ENCODE results near the gene GTF2F1. TPM values are rescaled to one million over a fixed set of nuclear protein-coding genes. Genes with fewer than 3 reads are reported as not detected.

The GTF2F1 gene
- total and polyA plus RNA-seq, 7 donors: 34.9 to 78.3 (median 48.2) TPM

GRCh38 chr19:6374161-6374709 is 18.7 kb downstream of the GTF2F1 start:
- Histone ChIP-seq H3K9me3 (no peaks in the 10 kb centered on the region), H3K27me3 (no peaks in the 10 kb centered on the region), H3K36me3 (peaks cover 0 to 25% (median 5%) of the 10 kb centered on the region in 4 donors), H3K4me1 (peaks cover 4 to 29% (median 21%) of the 10 kb centered on the region in 4 donors), H3K4me3 (peak overlapping the region in 2 of 4 donors; percentile 62 to 80), H3K27ac (peak overlapping the region; percentile 95 to 100 (median 100))
- TF ChIP-seq EP300 (IDR thresholded peaks at IDR 0.05) (no peak), POLR2AphosphoS5 (IDR thresholded peaks at IDR 0.05) (no peak), CTCF (IDR thresholded peaks at IDR 0.05) (no peak), POLR2A (IDR thresholded peaks at IDR 0.05) (no peak)
- DNase-seq: peak; percentile 77
- intact Hi-C loops (cut with DNase I): loop anchor here (5.0 to 10.0 kb wide), 2 partner anchors 53 to 691 kb away; partner anchors contain the start of gene ZNF557
- WGBS, 2 donors: 86 to 87% methylated on average over 29 of the region's 29 CpGs

- Histone ChIP-seq H3K27me3 (no peaks in the 10 kb centered on the region), H3K4me3 (peak overlapping the region; percentile 30 to 95 (median 71)), H3K9me3 (no peaks in the 10 kb centered on the region), H3K4me1 (peaks cover 4 to 29% (median 21%) of the 10 kb centered on the region in 4 donors), H3K27ac (peak overlapping the region; percentile 95 to 100 (median 100)), H3K36me3 (peaks cover 0 to 25% (median 4%) of the 10 kb centered on the region in 4 donors)
- 33% methylated on average over 5 of the region's 5 CpGs for WGBS, 2 donors
- no peak for DNase-seq
- TF ChIP-seq POLR2AphosphoS5 (IDR thresholded peaks at IDR 0.05): no peak
- TF ChIP-seq EP300 (IDR thresholded peaks at IDR 0.05): no peak
- TF ChIP-seq CTCF (IDR thresholded peaks at IDR 0.05): no peak
- TF ChIP-seq POLR2A (IDR thresholded peaks at IDR 0.05): no peak
- intact Hi-C loops (cut with DNase I): loop anchor here (2.0 to 10.0 kb wide), 3 partner anchors 19 to 691 kb away; partner anchors contain the start of genes GTF2F1 and ZNF557
Measured at GRCh38 chr19:6373813-6374108, 19.2 kb downstream of the GTF2F1 start.

GRCh38 chr19:6373096-6373812 is 19.7 kb downstream of the GTF2F1 start:
- DNase-seq: peak; percentile 100
- TF ChIP-seq POLR2A (IDR thresholded peaks at IDR 0.05): no peak
- no peak for TF ChIP-seq POLR2AphosphoS5 (IDR thresholded peaks at IDR 0.05)
- no peak for TF ChIP-seq EP300 (IDR thresholded peaks at IDR 0.05)
- no peak for TF ChIP-seq CTCF (IDR thresholded peaks at IDR 0.05)
- Histone ChIP-seq H3K36me3 (peaks cover 0 to 29% (median 9%) of the 10 kb centered on the region in 4 donors), H3K4me1 (peaks cover 4 to 29% (median 18%) of the 10 kb centered on the region in 4 donors), H3K27me3 (no peaks in the 10 kb centered on the region), H3K9me3 (no peaks in the 10 kb centered on the region), H3K27ac (peak overlapping the region; percentile 95 to 100 (median 100)), H3K4me3 (peak overlapping the region; percentile 62 to 98 (median 88))
- intact Hi-C loops (cut with DNase I): loop anchor here (2.0 to 10.0 kb wide), 3 partner anchors 20 to 692 kb away; partner anchors contain the start of genes GTF2F1 and ZNF557
- 1% methylated on average over 53 of the region's 53 CpGs for WGBS, 2 donors

- Histone ChIP-seq H3K36me3 (peaks cover 0 to 35% (median 14%) of the 10 kb centered on the region in 4 donors), H3K9me3 (no peaks in the 10 kb centered on the region), H3K27ac (peak within 1 kb of the TSS; percentile 95 to 100 (median 100)), H3K4me3 (peak within 1 kb of the TSS; percentile 62 to 98 (median 88)), H3K27me3 (no peaks in the 10 kb centered on the region), H3K4me1 (peaks cover 4 to 24% (median 12%) of the 10 kb centered on the region in 4 donors)
- intact Hi-C loops (cut with DNase I): loop anchor here (2.0 to 10.0 kb wide), 3 partner anchors 20 to 692 kb away; partner anchors contain the start of genes GTF2F1 and ZNF557
- peak; percentile 100 for DNase-seq
- TF ChIP-seq CTCF (IDR thresholded peaks at IDR 0.05) (no peak), POLR2A (IDR thresholded peaks at IDR 0.05) (peak; percentile 51 to 58), POLR2AphosphoS5 (IDR thresholded peaks at IDR 0.05) (peak; percentile 47 to 84 (median 72))
- 0 to 1% methylated on average over 47 of the region's 47 CpGs for WGBS, 2 donors
Measured at GRCh38 chr19:6372594-6373095, 20.3 kb downstream of the GTF2F1 start, which contains the start of gene ALKBH7. Gene ALKBH7, plus strand, starts transcription at chr19:6372794. Its CDS starts 27 bp downstream, at chr19:6372821.
